ENCODE data around the gene ADRA2A.

DNA sequence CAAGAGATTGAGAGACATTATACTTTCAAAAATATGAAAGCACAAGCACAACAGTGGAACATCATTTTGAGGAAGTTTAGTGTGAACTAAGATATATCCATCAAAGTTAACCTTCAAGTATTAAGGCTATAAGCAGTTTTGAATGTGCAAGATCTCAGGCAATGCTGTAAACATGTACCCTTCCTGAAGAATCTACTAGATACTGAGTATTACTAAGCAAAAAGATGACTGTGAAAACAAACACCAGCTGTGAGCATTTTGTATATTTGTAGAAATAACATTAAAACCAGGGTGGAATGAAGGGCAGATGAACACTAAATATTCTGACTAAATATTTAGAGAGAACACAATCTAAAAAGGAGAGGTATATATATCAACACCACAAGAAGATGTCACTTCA is 41.3 kb upstream of the ADRA2A start:
- TF ChIP-seq POLR2A (IDR thresholded peaks at IDR 0.05) = no peak
- TF ChIP-seq, protein P1, sequence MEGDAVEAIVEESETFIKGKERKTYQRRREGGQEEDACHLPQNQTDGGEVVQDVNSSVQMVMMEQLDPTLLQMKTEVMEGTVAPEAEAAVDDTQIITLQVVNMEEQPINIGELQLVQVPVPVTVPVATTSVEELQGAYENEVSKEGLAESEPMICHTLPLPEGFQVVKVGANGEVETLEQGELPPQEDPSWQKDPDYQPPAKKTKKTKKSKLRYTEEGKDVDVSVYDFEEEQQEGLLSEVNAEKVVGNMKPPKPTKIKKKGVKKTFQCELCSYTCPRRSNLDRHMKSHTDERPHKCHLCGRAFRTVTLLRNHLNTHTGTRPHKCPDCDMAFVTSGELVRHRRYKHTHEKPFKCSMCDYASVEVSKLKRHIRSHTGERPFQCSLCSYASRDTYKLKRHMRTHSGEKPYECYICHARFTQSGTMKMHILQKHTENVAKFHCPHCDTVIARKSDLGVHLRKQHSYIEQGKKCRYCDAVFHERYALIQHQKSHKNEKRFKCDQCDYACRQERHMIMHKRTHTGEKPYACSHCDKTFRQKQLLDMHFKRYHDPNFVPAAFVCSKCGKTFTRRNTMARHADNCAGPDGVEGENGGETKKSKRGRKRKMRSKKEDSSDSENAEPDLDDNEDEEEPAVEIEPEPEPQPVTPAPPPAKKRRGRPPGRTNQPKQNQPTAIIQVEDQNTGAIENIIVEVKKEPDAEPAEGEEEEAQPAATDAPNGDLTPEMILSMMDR (IDR thresholded peaks at IDR 0.05) = no peak
